ENCODE results near the gene CDK9. TPM values are rescaled to one million over a fixed set of nuclear protein-coding genes. Genes with fewer than 3 reads are reported as not detected.

CDK9 gene
- total RNA-seq, 2 donors from 2014 or later = 107 to 123 TPM

DNA sequence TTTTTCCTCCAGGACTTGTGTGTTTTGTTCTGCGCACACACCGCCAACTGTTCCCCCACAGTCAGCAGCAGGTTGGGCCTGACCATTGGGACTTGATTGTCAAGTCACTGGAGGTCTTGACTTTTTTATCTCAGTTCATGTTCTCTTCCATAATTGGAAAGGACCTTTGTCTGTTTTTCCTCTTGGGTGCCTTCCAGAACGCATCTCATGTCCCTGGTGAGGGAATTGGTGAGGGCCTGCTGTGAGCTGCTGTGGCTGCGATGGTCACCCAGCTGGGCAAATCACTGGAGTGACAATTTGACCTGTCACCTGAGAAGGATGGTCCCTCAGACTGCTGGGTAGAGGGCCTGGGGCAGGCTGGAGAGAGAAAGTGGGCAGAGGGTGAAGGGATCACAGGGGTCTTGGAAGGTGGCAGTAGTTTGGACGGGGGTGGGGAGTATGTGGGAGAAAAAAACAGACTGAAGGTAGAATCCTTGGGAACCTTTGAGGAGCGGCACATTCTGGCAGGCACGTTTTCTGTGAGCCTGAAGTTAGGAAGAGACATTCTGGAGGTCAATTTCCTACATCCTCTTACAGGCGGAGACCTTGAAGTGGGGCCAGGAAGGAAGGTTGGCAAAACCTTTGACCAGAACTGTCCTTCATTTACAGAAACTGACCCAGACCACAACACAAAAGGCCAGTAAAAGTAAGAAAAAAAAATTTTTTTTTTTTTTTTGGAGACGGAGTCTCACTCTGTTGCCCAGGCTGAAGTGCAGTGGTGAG, 4.4 kb downstream of the CDK9 start:
- DNase-seq (no peak), ATAC-seq (no peak)
- Mint-ChIP-seq H3K36me3 (ENCODE audit: low read depth) (peaks cover 3% of the 10 kb centered on the region), H3K4me1 (peaks cover 22% of the 10 kb centered on the region), H3K27me3 (no peaks in the 10 kb centered on the region), H3K27ac (peak overlapping the region; percentile 59), H3K4me3 (peak overlapping the region; percentile 47)
- no peaks in the 10 kb centered on the region for H3K9me3 ChIP-seq (ENCODE audit: control insufficient read depth, low read length, poor library complexity, severe bottlenecking)

DNA sequence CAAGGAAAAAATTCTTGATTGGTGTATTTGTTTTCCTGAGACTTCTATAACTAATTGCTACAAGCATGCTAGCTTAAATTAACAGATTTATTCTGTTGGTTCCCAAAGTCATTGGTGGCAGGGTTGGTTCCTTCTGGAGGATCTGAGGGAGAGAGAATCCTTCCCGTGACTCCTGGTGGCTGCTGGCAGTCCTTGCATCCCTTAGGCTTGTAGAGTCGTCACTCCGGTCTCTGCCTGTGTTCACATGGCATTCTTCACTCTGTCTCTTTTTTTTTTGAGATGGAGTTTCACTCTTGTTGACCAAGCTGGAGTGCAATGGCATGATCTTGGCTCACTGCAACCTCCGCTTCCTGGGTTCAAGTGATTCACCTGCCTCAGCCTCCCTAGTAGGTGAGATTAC, 5.3 kb downstream of the CDK9 start:
- Mint-ChIP-seq H3K27me3 (no peaks in the 10 kb centered on the region), H3K27ac (peak overlapping the region; percentile 59), H3K4me1 (peaks cover 26% of the 10 kb centered on the region), H3K4me3 (no peak overlapping the region), H3K36me3 (ENCODE audit: low read depth) (peaks cover 3% of the 10 kb centered on the region)
- DNase-seq (no peak), ATAC-seq (no peak)
- no peaks in the 10 kb centered on the region for H3K9me3 ChIP-seq (ENCODE audit: control insufficient read depth, low read length, poor library complexity, severe bottlenecking)

DNA sequence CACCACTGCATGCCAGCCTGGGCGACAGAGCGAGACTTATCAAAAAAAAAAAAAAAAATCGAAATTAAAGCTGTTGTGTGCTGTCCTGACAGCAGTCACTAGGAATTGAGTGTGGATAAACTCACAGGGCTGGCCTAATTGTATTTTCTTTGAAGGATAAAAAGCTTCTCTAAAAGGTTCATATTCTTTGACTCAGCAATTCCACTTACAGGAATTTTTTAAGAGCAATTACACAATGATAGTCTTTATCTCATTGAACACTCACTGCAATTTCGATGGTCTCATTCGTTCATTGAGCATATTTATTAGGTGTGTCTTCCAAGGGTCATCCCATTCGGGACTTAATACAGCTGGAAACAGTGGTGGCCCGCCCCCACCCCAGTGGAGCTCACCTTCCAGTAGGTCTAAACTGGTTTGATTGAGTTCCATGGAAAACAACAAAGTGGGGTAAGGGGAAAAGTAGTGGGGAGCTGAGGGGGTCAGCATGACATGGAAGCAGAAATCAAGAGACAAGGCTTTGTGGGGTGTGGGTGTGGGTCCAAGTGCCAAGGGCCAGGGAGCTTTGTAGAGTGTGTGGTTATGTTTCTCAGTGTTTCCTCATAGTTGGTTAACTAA, 6.7 kb downstream of the CDK9 start:
- Mint-ChIP-seq H3K36me3 (ENCODE audit: low read depth) (peaks cover 3% of the 10 kb centered on the region), H3K4me3 (no peak overlapping the region), H3K27ac (peak overlapping the region; percentile 41)

DNA sequence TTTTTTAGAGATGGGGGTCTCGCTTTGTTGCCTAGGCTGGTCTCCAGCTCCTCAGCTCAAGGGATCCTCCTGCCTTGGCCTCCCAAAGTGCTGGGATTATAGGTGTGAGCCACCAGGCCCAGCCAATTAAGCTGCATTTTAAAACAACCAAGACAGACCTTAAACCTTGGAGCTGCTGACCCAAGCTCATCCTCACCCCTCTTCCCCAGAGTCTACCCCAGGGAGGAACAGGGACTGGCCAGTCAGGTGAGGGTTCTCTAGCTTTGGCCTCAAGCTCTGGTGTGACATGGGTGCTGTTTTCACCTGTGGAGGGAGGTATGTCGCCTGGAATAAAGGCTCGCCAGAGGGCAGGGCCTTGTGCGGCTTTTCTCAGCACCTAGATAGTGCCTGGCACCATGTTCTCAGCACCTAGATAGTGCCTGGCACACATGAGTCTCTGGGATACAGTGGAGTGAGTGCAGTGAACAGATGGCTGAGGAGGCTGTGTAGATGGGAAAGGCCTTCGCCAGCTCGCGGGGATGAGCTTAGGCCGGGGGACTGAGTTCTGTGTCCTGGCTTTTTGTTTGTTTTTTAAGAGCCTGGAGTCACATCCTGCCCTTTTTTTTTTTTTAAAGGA, 7.4 kb downstream of the CDK9 start:
- peak overlapping the region; percentile 41 for H3K27ac Mint-ChIP-seq

More for the DNA sequence above, 6.7 kb downstream of the CDK9 start:
- DNase-seq (no peak), ATAC-seq (no peak)
- H3K9me3 ChIP-seq (ENCODE audit: control insufficient read depth, low read length, poor library complexity, severe bottlenecking) = no peaks in the 10 kb centered on the region
- Mint-ChIP-seq H3K27me3 (no peaks in the 10 kb centered on the region), H3K4me1 (peaks cover 30% of the 10 kb centered on the region)

DNA sequence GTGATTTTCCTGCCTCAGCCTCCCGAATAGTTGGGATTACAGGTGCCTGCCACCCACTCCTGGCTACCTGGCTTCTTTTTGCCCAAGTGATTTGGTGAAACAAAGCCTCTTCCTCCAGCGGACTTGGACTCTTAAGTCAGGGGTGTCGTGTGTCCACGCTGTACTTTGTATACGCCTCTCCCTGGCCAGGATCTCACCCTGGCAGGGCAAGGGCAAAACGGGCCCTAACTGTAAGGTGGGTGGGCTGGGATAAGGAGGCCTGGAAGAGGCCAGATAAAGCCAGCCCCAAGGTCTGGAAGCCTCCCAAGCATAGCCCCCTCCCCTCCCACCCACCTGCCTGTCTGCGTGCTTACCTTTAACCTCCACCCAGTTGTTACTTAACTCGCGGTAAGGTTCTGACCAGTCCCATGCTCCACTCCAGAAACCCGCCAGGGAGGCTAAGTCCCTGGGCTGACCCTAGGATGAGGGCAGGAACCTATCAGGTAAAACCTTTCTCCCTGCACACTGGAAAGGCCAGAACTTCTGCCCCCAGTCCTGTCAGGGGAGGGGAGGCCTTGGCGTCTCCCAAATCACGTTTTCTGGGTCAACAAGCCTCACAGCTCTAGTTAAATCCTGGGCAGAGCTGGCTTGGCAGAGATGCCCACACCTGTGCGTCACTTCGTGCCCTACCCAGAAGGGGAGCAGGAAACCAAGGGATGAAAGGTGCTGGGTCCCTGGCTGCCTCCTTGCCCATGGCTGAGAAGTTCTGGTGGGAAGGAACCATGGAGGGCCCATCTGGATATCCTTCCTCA, 8.4 kb downstream of the CDK9 start:
- peaks cover 29% of the 10 kb centered on the region for H3K4me1 Mint-ChIP-seq
- no peaks in the 10 kb centered on the region for H3K27me3 Mint-ChIP-seq
- no peak overlapping the region for H3K4me3 Mint-ChIP-seq
- H3K27ac Mint-ChIP-seq = peak overlapping the region; percentile 41
- ATAC-seq (no peak), DNase-seq (no peak)
- H3K9me3 ChIP-seq (ENCODE audit: control insufficient read depth, low read length, poor library complexity, severe bottlenecking) = no peaks in the 10 kb centered on the region
- H3K36me3 Mint-ChIP-seq (ENCODE audit: low read depth) = peaks cover 3% of the 10 kb centered on the region

More for the DNA sequence above, 7.4 kb downstream of the CDK9 start:
- Mint-ChIP-seq H3K4me3 (no peak overlapping the region), H3K36me3 (ENCODE audit: low read depth) (peaks cover 3% of the 10 kb centered on the region), H3K4me1 (peaks cover 29% of the 10 kb centered on the region), H3K27me3 (no peaks in the 10 kb centered on the region)
- no peaks in the 10 kb centered on the region for H3K9me3 ChIP-seq (ENCODE audit: control insufficient read depth, low read length, poor library complexity, severe bottlenecking)
- DNase-seq (no peak), ATAC-seq (no peak)

DNA sequence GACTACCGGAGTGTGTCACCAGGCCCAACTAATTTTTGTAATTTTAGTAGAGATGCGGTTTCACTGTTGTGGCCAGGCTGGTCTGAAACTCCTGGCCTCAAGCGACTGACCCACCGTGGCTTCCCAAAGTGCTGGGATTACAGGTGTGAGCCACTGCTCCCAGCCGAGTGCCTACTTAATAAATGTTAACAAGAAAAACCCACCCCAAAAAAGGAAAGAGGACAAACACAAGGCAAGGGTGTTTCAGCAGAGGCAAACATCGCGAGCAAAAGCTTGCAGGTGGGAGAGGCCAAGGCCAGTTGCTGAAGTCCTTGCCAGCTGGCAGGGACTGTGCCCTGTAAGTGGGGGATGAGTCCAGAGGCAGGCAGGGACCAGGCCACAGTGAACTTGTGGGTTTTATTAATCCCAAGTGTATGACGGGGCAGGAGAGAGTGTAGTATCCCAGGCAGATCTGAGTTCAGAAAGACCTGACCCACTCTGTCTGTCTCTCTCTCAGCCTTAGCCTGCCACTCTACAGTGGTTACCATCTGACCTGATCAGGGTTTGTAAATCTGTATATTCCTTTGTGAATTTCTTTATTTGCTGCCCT, 10.5 kb downstream of the CDK9 start:
- no peaks in the 10 kb centered on the region for H3K9me3 ChIP-seq (ENCODE audit: control insufficient read depth, low read length, poor library complexity, severe bottlenecking)
- peak overlapping the region; percentile 80 for H3K27ac Mint-ChIP-seq
- peak overlapping the region; percentile 71 for H3K4me3 Mint-ChIP-seq
- H3K27me3 Mint-ChIP-seq = no peaks in the 10 kb centered on the region
- peaks cover 22% of the 10 kb centered on the region for H3K4me1 Mint-ChIP-seq
- ATAC-seq (peak; percentile 39), DNase-seq (no peak)
- no peaks in the 10 kb centered on the region for H3K36me3 Mint-ChIP-seq (ENCODE audit: low read depth)

DNA sequence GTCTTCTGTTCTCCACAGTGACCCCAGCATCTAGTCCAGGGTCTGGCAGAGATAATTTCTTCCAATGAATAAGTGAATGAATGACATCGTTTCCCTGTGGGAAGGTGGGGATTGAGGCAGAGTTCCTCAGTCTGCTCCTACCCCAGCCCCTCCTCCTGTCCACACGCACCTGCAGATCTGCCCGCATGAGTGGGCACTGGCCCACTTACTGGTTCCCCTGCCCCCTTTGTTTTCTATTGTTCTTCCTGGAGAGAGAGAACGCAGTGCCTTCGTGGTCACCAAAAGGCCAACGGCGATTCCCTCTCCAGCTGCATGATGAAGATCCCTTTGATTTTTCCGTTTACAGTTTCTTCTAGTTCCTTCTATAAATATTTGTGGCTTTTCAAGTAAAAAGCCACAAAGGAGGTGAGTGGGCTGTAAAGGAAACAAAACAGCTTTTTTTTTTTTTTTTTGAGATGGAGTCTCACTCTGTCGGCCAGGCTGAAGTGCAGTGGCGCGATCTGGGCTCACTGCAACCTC, 11.1 kb downstream of the CDK9 start:
- Mint-ChIP-seq H3K27me3 (no peaks in the 10 kb centered on the region), H3K27ac (peak overlapping the region; percentile 80)
- DNase-seq = no peak

DNA sequence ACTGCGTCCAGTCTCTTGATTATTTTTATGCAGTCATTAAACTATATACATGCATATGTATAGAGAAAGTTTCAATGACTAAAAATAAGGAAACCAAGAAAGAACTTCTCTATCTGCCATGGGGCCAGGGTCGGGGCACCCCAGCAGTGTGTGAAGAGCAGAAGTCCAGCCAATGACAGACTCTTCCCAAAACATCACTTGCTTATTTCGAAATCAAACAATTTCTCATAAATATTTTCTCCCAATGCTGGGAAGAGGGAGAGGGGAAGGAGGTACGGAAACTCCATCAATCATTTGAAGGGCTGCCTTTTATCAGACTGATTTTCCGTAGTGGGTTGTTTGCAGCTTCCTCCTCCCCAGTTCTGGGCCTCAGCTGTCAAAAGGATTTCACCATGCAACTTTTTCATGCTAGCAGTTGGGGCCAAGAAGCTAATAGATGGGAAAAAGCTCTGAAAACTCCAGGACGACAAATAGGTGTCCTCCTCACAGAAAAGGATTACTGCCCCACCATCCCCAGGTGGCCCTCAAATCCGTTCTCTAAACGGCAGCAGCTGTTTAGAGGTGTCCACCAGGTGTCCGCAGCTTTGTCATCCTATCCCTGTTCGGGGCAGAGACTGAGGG, 16.2 kb downstream of the CDK9 start:
- H3K4me3 Mint-ChIP-seq = peak overlapping the region; percentile 95
- peak overlapping the region; percentile 29 for H3K27ac Mint-ChIP-seq
- H3K9me3 ChIP-seq (ENCODE audit: control insufficient read depth, low read length, poor library complexity, severe bottlenecking) = no peaks in the 10 kb centered on the region
- ATAC-seq (no peak), DNase-seq (no peak)
- no peaks in the 10 kb centered on the region for H3K27me3 Mint-ChIP-seq
- peaks cover 19% of the 10 kb centered on the region for H3K4me1 Mint-ChIP-seq
- no peaks in the 10 kb centered on the region for H3K36me3 Mint-ChIP-seq (ENCODE audit: low read depth)

More for the DNA sequence above, 11.1 kb downstream of the CDK9 start:
- peak; percentile 48 for ATAC-seq
- Mint-ChIP-seq H3K4me1 (peaks cover 22% of the 10 kb centered on the region), H3K36me3 (ENCODE audit: low read depth) (no peaks in the 10 kb centered on the region), H3K4me3 (peak overlapping the region; percentile 71)
- H3K9me3 ChIP-seq (ENCODE audit: control insufficient read depth, low read length, poor library complexity, severe bottlenecking) = no peaks in the 10 kb centered on the region

DNA sequence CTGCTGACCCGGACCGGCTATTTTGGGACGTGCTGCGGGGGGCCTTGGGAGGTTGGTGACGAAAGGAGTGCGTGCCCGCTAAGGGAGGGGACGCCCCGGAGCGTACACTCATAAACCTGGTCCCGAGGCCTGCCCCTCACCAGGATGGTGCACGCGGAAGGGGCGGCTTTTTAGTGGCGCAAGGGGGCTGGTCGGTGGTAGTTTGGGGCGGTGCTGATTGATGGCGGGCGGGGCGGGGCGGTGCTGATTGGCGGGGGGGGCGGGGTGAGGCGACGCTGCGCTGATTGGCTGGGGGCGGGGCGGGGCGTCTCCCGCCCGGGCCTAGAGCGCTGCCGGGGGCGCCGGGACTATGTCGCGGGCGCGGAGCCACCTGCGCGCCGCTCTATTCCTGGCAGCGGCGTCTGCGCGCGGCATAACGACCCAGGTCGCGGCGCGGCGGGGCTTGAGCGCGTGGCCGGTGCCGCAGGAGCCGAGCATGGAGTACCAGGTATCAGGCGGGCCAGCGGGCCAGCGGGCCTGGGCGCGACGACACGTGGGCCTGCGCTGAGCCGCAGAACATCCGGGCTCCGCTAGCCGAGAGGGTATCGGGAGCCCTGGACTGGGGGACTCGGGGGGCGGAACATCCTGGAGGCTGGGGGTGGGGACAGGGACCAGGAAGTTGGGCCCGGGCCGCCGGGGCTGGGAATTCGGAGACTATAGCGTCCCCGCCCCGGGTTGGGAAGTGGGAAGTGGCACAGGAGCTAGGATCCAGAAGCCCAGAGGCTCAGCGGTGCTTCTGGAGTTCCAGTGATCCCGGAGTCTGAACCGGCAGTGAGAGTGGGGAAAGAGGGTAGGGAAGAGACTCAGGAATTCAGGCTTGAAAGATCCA, 17.0 kb downstream of the CDK9 start, which contains the start of gene FPGS:
TSS of gene FPGS (plus strand) at position 307 of the 868 bp plus-strand sequence. CDS start at position 350, 43 bp downstream.
- peak within 1 kb of the TSS; percentile 75 for H3K27ac Mint-ChIP-seq
- ATAC-seq = peak; percentile 90
- H3K4me1 Mint-ChIP-seq = peaks cover 14% of the 10 kb centered on the region
- peak within 1 kb of the TSS; percentile 95 for H3K4me3 Mint-ChIP-seq
- peak; percentile 71 to 87 (median 82) for DNase-seq
- H3K27me3 Mint-ChIP-seq = no peaks in the 10 kb centered on the region
- H3K36me3 Mint-ChIP-seq (ENCODE audit: low read depth) = no peaks in the 10 kb centered on the region
- no peaks in the 10 kb centered on the region for H3K9me3 ChIP-seq (ENCODE audit: control insufficient read depth, low read length, poor library complexity, severe bottlenecking)

DNA sequence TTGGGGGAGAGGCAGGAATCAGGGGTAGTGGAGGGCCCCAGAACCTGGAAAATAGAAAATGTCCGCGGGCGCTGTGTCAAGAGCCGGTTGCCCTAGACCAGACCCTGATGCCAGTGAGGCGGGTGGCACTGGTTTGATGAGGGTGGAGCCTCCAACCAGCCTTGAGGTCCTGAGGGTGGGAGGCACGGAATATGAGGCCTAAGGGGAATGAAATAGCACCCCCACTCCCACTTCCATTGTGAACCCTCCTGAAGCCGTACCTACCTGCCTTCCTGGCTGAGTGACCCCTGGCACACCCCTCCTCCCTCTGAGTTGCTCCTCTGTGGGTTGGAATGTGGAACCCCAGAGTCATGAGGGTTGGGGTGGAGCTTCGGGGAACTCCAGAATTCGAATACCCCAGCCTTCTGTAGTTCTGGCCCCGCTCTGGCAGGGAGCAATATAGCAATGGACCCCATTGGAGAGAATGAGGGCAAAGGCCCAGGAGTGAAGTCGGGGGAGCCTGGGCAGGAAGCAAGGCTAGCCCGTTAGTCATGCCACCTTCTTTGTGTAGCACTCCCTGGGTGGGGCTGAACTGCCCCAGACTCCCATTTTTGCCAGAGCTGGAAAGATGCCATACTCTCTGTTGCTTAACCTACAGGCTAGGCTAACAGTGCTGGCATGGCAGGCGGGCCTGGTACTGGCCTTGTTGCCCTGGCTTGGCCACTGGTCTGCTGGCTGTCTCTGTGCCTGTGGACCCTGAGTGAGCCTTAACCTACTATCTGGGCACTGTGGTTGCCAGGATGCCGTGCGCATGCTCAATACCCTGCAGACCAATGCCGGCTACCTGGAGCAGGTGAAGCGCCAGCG, 17.9 kb downstream of the CDK9 start:
- H3K4me1 Mint-ChIP-seq = peaks cover 13% of the 10 kb centered on the region
- ATAC-seq = peak; percentile 14
- no peaks in the 10 kb centered on the region for H3K9me3 ChIP-seq (ENCODE audit: control insufficient read depth, low read length, poor library complexity, severe bottlenecking)
- peak overlapping the region; percentile 95 for H3K4me3 Mint-ChIP-seq
- H3K36me3 Mint-ChIP-seq (ENCODE audit: low read depth) = no peaks in the 10 kb centered on the region
- peak in 1 of 3 donors; percentile 25 for DNase-seq
- no peaks in the 10 kb centered on the region for H3K27me3 Mint-ChIP-seq
- H3K27ac Mint-ChIP-seq = peak overlapping the region; percentile 75

DNA sequence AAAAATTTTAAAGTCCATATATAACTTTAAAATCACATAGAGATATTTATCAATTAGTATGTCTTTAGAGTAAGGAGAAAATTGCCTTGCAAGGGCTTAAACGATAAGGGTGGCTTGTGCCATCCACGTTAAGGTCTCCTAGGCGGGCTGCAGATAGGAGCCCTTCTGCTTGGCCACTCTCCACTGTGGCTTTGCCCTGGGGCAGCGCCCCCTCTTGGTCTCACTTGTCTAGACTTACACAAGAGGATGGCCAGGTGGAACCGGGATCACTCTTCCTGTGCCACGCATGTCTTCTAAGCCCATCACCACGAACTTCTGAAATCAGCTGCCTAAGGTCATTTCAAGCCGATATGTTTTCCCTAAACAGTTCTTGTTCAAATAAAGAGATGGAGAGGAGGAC, 19.8 kb downstream of the CDK9 start:
- Mint-ChIP-seq H3K36me3 (ENCODE audit: low read depth) (no peaks in the 10 kb centered on the region), H3K27ac (no peak overlapping the region), H3K27me3 (no peaks in the 10 kb centered on the region), H3K4me3 (no peak overlapping the region), H3K4me1 (peaks cover 13% of the 10 kb centered on the region)
- no peak for ATAC-seq
- no peaks in the 10 kb centered on the region for H3K9me3 ChIP-seq (ENCODE audit: control insufficient read depth, low read length, poor library complexity, severe bottlenecking)
- DNase-seq = no peak
